ENCODE measurements around the gene A1BG. TPM values are rescaled to one million over a fixed set of nuclear protein-coding genes. Genes with fewer than 3 reads are reported as not detected.

The A1BG gene
- total RNA-seq, 4 donors from 2014 or later = 4.8 to 16.8 (median 9.2) TPM

DNA sequence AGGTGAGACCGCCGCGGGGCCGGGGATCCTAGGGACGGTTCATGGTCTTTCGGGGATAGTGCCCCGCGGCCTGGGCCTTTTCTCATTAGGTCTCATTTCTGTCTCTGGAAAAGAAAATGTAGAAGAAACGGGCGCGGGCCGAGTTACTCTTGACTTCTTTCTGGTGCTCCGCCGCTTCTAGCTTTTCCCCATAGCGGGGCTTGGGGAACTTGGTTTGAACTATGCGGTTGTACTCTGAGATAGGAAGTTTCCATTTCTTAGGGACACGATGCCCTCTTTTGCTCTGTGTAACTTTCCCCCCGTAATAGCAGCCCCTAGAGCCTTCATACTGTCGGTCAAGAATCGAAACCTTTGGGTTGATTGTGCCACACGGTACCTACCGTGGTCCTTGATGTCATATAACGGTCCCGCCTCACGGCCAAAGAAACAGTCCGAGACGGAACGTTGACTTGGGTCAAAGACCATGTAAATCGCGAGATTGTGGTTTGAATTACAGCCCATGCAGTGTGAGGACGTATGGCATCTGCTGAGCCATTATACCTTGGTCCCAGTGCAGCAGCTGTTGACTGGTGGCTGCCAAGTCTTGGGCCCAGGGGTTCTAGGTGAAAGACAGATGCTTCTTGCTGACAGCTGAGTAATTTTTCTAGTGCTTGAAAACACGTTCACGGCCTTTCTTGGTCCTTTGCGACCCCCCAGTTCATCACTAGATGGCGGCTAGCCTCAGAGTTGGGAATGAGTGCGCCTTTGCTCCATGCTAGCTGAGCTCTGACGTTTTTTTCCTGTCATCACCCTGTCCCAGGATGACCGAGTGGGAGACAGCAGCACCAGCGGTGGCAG lies 34.3 kb upstream of the A1BG start:
- 8 to 9% methylated on average over 36 to 39 of the region's 39 CpGs for WGBS, 2 donors
- H3K4me3 ChIP-seq (ENCODE audit: low read depth, poor library complexity, severe bottlenecking) = peak overlapping the region; percentile 63
- TF ChIP-seq, protein P1, sequence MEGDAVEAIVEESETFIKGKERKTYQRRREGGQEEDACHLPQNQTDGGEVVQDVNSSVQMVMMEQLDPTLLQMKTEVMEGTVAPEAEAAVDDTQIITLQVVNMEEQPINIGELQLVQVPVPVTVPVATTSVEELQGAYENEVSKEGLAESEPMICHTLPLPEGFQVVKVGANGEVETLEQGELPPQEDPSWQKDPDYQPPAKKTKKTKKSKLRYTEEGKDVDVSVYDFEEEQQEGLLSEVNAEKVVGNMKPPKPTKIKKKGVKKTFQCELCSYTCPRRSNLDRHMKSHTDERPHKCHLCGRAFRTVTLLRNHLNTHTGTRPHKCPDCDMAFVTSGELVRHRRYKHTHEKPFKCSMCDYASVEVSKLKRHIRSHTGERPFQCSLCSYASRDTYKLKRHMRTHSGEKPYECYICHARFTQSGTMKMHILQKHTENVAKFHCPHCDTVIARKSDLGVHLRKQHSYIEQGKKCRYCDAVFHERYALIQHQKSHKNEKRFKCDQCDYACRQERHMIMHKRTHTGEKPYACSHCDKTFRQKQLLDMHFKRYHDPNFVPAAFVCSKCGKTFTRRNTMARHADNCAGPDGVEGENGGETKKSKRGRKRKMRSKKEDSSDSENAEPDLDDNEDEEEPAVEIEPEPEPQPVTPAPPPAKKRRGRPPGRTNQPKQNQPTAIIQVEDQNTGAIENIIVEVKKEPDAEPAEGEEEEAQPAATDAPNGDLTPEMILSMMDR (IDR thresholded peaks at IDR 0.05) = no peak
- no peak for TF ChIP-seq POLR2A (IDR thresholded peaks at IDR 0.05)
- no peak for DNase-seq (ENCODE audit: low spot score in 2 of 2)
- intact Hi-C loops (cut with DNase I; ENCODE audit: low total_unique reads) = no loop called here

DNA sequence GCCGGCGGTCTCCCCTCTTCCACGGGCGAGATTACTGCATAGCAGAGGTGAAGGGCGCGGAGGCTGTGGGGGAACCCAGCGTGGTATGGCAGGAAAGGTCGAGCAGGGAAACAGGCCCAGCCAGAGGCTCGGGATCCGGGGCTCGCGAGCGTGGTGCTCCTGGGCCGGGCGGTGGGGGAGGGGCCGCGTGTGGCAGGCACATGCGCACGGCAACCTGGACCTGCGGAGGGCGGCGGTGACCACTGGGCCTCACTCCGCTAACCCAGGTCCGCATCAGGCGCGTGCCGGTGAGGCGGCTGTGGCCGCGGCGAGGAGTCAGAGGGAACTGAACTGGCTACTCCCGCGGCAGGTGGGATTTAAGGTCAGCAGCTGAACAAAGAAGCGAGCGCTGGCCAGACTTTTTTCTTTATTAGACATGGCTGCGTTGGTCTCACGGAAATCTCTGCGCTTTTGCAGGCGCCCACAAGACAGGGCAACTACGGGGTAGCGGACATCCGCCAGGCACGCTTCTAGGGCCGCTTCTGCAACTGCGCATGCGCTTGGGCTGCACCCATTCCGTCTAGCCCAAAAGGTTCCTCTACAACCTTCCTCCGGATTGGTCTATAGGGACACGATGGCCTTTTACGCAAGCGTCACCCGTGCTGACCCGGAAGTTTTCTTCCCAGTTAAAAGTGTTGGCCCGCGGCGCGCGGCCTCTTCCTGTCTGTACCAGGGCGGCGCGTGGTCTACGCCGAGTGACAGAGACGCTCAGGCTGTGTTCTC lies 33.5 kb upstream of the A1BG start, which contains the start of gene RPS5:
Gene RPS5 (plus strand): TSS at position 694 of the 762 bp plus-strand sequence. CDS start 869 bp downstream, outside the sequence.
- 0% methylated on average over 42 to 48 of the region's 64 CpGs for WGBS, 2 donors
- intact Hi-C loops (cut with DNase I; ENCODE audit: low total_unique reads) = no loop called here
- peak within 1 kb of the TSS; percentile 63 for H3K4me3 ChIP-seq (ENCODE audit: low read depth, poor library complexity, severe bottlenecking)
- TF ChIP-seq, protein P1 (IDR thresholded peaks at IDR 0.05) = no peak
- no peak for TF ChIP-seq POLR2A (IDR thresholded peaks at IDR 0.05)
- DNase-seq (ENCODE audit: low spot score in 2 of 2) = peak; percentile 97 to 99

DNA sequence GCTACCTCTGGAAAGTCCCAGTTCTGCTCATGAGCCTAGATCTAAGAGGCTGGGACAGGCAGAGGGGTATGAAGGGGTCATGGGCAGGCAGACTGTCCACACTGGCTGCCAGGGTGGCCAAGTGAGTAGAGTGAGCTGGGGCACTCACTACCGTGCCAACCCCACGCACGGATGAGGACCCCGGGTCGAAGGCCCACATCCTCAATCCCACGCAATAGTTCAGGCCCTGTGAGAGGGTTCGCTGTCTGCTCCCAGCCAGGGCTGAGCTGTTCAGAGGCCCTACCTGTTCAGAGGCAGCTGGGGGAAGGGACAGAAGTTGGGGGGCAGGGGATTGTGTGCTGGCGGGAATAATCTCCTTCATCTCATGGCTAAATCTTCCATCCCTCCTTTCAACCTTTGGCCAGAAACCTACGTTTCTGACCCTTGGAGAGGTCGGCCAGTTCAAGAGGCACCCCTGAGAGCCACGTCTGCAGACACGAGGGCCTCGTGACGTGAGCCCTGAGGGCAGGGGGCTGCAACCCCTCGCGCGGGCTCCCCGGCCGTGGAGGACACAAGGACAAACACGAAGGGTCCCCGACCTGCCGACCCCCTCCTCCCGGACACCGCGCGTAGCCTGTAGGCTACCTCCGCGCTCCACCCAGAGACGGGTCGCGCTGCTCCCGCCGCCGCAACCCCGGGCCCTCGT lies 32.7 kb upstream of the A1BG start:
- 7 to 9% methylated on average over 25 to 30 of the region's 36 CpGs for WGBS, 2 donors
- DNase-seq (ENCODE audit: low spot score in 2 of 2) = peak in 1 of 2 donors; percentile 85
- intact Hi-C loops (cut with DNase I; ENCODE audit: low total_unique reads) = no loop called here
- TF ChIP-seq, protein P1 (IDR thresholded peaks at IDR 0.05) = no peak
- no peak for TF ChIP-seq POLR2A (IDR thresholded peaks at IDR 0.05)
- H3K4me3 ChIP-seq (ENCODE audit: low read depth, poor library complexity, severe bottlenecking) = peak overlapping the region; percentile 58

DNA sequence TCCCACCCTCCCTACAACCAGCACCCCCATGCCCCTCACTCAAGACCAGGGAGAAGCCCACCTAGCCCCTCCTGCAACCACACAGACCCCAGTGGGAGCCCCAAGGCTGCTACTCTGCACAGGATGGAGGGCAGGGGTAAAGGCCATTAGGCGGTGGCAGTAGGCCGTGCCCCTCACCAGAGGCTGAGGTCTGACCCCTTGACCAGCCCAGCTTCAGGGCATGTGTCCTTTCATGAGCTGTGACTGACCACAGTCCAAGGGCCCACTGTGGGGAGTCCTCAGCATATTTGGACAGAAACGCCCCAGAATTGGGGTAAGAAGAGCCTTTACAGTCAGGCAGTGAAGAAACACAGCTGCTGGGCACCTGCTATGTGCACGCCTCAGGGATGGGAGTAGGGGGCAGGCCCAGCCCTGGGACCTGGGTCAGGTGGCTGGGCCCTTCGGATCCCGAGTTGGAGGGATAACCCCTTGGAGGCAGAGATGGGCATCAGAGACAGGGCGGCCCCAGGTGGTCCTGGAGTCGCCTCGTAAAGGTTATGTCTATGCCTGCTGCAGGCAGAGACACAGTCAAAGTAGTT lies 32.1 kb upstream of the A1BG start:
- intact Hi-C loops (cut with DNase I; ENCODE audit: low total_unique reads) = no loop called here
- DNase-seq (ENCODE audit: low spot score in 2 of 2) = no peak
- no peak for TF ChIP-seq POLR2A (IDR thresholded peaks at IDR 0.05)
- TF ChIP-seq, protein P1 (IDR thresholded peaks at IDR 0.05) = no peak
- 56 to 74% methylated on average over 7 to 9 of the region's 9 CpGs for WGBS, 2 donors
- no peak overlapping the region for H3K4me3 ChIP-seq (ENCODE audit: low read depth, poor library complexity, severe bottlenecking)

DNA sequence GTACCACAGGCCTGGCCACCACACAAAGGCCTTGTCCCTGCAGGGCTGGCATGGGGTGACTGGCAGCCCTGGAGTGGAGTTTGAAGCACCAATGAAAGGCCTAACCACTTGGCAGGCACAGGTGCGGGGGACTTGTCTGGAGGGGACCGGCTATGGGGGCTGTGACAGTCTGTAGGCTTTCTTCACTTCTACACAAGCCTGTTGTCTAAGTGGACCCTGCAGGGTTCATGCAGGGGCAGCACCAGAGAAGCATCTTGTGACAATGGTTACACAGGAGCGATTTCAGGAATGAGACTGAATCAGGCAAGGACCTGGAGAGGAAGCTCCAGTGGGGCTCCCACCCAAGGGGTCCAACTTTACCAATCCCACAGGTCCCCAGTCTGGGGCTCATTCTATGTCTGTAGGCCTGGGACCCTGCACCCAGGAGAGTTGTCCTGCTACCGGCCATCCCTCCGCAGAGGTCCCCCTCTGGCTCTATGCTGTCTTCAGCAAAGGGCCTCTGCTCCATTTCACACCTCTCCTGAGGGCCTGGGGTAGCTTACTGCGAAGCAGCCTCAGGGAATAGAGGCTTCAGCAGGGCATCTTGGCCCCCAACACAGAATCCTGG lies 29.8 kb upstream of the A1BG start:
- intact Hi-C loops (cut with DNase I; ENCODE audit: low total_unique reads) = no loop called here
- 90 to 100% methylated on average over 6 of the region's 6 CpGs for WGBS, 2 donors
- DNase-seq (ENCODE audit: low spot score in 2 of 2) = no peak
- TF ChIP-seq POLR2A (IDR thresholded peaks at IDR 0.05) = no peak
- TF ChIP-seq, protein P1 (IDR thresholded peaks at IDR 0.05) = no peak
- H3K4me3 ChIP-seq (ENCODE audit: low read depth, poor library complexity, severe bottlenecking) = no peak overlapping the region
